Astrocyte of the hippocampus (primary cell): ENCODE data around the gene FLNB.

Experiments used
- DNase-seq: peaks from one replicate; pipeline ENCODE4 v3.0.0; 2011; ENCODE audit warnings: low read depth, low spot score

Gene FLNB

GRCh38 chr3:58179235-58180098 lies 171.2 kb downstream of the FLNB start:
- no peak for DNase-seq

GRCh38 chr3:58180099-58180880 lies 172.1 kb downstream of the FLNB start:
- no peak for DNase-seq

GRCh38 chr3:58180940-58181587 lies 172.8 kb downstream of the FLNB start:
- DNase-seq, result no peak

- no peak for DNase-seq
These were observed 175.0 kb downstream of the FLNB start for GRCh38 chr3:58183221-58183620.

- DNase-seq, result no peak
These were observed 175.7 kb downstream of the FLNB start for GRCh38 chr3:58183891-58184290.

- DNase-seq, result no peak
These were observed 176.2 kb downstream of the FLNB start for GRCh38 chr3:58184309-58184981.

GRCh38 chr3:58184982-58185360 lies 176.7 kb downstream of the FLNB start:
- no peak for DNase-seq

GRCh38 chr3:58188173-58188564 lies 179.9 kb downstream of the FLNB start:
- DNase-seq, result no peak

- no peak for DNase-seq
These were observed 180.8 kb downstream of the FLNB start for GRCh38 chr3:58188921-58189451.

GRCh38 chr3:58189691-58190090 lies 181.5 kb downstream of the FLNB start:
- DNase-seq, result no peak

GRCh38 chr3:58190291-58190690 lies 182.1 kb downstream of the FLNB start:
- no peak for DNase-seq

- DNase-seq, result no peak
These were observed 182.7 kb downstream of the FLNB start for GRCh38 chr3:58190882-58191281.

GRCh38 chr3:58191361-58191991 lies 183.3 kb downstream of the FLNB start:
- DNase-seq, result no peak

- DNase-seq, result no peak
These were observed 183.8 kb downstream of the FLNB start for GRCh38 chr3:58192069-58192468.

GRCh38 chr3:58193682-58194407 lies 185.6 kb downstream of the FLNB start:
- DNase-seq, result no peak

- DNase-seq, result no peak
These were observed 189.4 kb downstream of the FLNB start for GRCh38 chr3:58197588-58197987.

GRCh38 chr3:58198362-58198761 lies 190.1 kb downstream of the FLNB start:
- DNase-seq, result no peak

GRCh38 chr3:58198804-58199203 lies 190.6 kb downstream of the FLNB start:
- DNase-seq, result no peak

GRCh38 chr3:58200121-58200709 lies 192.0 kb downstream of the FLNB start:
- no peak for DNase-seq

GRCh38 chr3:58200846-58201355 lies 192.7 kb downstream of the FLNB start:
- DNase-seq, result no peak
